Ovary (tissue), 9 donors: Measurements from ENCODE around the gene NUDT11. TPM values are rescaled to one million over a fixed set of nuclear protein-coding genes. Genes with fewer than 3 reads are reported as not detected.

Experiments used
- DNase-seq, 5 donors: peaks; one replicate each; pipeline ENCODE4 v3.0.0-alpha.2; 2019 to 2020
- H3K27ac ChIP-seq, 2 donors: fragments of 200-600 bp; one replicate each; pipeline versions ENCODE4 v1.5.1 to v1.8.0; 2019 to 2022
- H3K27me3 ChIP-seq: fragments of 200-600 bp; one replicate; pipeline ENCODE4 v1.8.0; 2022
- H3K36me3 ChIP-seq: fragments of 200-600 bp; sonication (generic); one replicate; pipeline ENCODE4 v1.5.1; 2019
- H3K4me1 ChIP-seq: one replicate; pipeline ENCODE4 v1.8.1; 2013; ENCODE audit warnings: mild to moderate bottlenecking, moderate library complexity; ENCODE audit not compliant: insufficient read depth
- H3K4me3 ChIP-seq: fragments of 200-600 bp; sonication (generic); one replicate; pipeline ENCODE4 v1.5.1; 2017
- H3K9me3 ChIP-seq, 2 donors: fragments of 200-600 bp in 1 of 2; sonication (generic) in 1 of 2; one replicate each; pipeline versions ENCODE4 v1.5.1 to v1.8.1; 2013 to 2019; ENCODE audit warnings: mild to moderate bottlenecking in 1 of 2, moderate library complexity in 1 of 2
- CTCF ChIP-seq, 3 donors: fragments of 450-650 bp in 2 of 3; fragments of 200-600 bp in 1 of 3; IDR thresholded peaks; one replicate each; pipeline versions ENCODE4 v1.5.1 to v1.8.0; 2016 to 2022; ENCODE audit warnings: antibody characterized with exemption in 3 of 3, mild to moderate bottlenecking in 1 of 3
- EP300 ChIP-seq: sonication (generic); formaldehyde crosslinking; IDR thresholded peaks from one replicate; pipeline ENCODE4 v1.6.1; 2017; ENCODE audit warnings: antibody characterized with exemption
- POLR2A ChIP-seq: fragments of 450-650 bp; IDR thresholded peaks from one replicate; pipeline ENCODE4 v1.6.1; 2017; ENCODE audit warnings: antibody characterized with exemption, mild to moderate bottlenecking, moderate library complexity
- WGBS, 3 donors: extraction: QIAGEN DNeasy Blood & Tissue Kit in 1 of 3; methylation state at CpG; one replicate each; pipeline versions ENCODE4 v1.1.5 to v1.1.7; 2013 to 2017; 5-methylcytosine and 5-hydroxymethylcytosine counted together
- intact Hi-C, 4 donors: fragments of 100-400 bp; cut with DNase I; formaldehyde crosslinking; loops; one replicate each; pipeline versions ENCODE4 v1.11.0 to v1.15.1; 2022 to 2023
- polyA plus RNA-seq, 2 donors: library from polyadenylated mRNA; stranded (reverse); fragments of 200-250 nt in 1 of 2; fragments of 350-450 nt in 1 of 2; fragmentation: Illumina TruSeq in 1 of 2; extraction: RNeasy Lipid Tissue Mini Kit (QIAGEN cat#74804) in 1 of 2; gene quantifications; one replicate each; pipeline ENCODE4 v1.2.3, GENCODE V29; 2013 to 2014
- total RNA-seq, 7 donors: library from RNA; depleted of rRNA in 2 of 7; stranded (reverse); fragments of >200 nt in 2 of 7; fragmentation: NEBNext Ultra II Directional in 3 of 7; extraction: Animal tissue kit (Norgen Biotek cat#: 25700) in 3 of 7; gene quantifications; one replicate each; pipeline versions ENCODE4 v1.1.0 to v1.2.4, GENCODE V29; 2016 to 2023
- donor health status: DM: no; HTN: no; CAD: no; lungs with moderate emphysema.
- donor health status: DM: no; HTN: no; CAD: no.
- donor health status: Bipolar disorder and iron deficiency.
- donor health status: DM: yes; HTN: yes; CAD: no.
- donor health status: DM: no; HTN: no; CAD: no.
- donor health status: DM: yes; HTN: yes; CAD: no.

NUDT11 gene
- total and polyA plus RNA-seq, 9 donors = 3.6 to 11.9 (median 9.0) TPM

DNA sequence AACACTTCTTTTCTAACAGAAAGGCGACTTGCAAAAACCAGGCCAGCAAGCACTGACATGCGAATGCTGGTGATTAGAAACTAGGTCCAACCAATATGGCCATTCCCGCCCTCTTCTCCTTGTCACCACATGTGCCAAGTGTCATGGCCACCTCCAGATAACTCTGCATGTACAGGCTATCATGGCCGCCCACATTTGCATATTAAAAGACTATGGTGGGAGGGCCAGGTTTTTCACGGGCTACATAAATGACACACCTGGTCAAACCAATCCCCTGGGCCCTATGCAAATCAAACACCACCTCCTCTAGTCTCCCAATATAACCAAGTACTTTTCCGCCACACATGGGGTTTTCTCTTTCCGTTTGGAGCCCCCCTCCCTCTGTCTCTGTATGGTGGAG lies 40.1 kb downstream of the NUDT11 start:
- intact Hi-C loops = loop anchor here in 2 of 4 donors (10.0 kb wide), 2 partner anchors 301 to 311 kb away; no protein-coding TSS in a partner anchor
- H3K27ac ChIP-seq = no peak overlapping the region
- no peaks in the 10 kb centered on the region for H3K4me1 ChIP-seq
- 69 to 79% (median 79%) methylated on average over 7 of the region's 7 CpGs for WGBS, 3 donors
- no peak for TF ChIP-seq EP300
- no peak for TF ChIP-seq CTCF (IDR thresholded peaks at IDR 0.05)
- TF ChIP-seq POLR2A = no peak
- no peaks in the 10 kb centered on the region for H3K9me3 ChIP-seq
- H3K36me3 ChIP-seq = no peaks in the 10 kb centered on the region
- no peak for DNase-seq
- H3K27me3 ChIP-seq = no peaks in the 10 kb centered on the region
- no peak overlapping the region for H3K4me3 ChIP-seq

DNA sequence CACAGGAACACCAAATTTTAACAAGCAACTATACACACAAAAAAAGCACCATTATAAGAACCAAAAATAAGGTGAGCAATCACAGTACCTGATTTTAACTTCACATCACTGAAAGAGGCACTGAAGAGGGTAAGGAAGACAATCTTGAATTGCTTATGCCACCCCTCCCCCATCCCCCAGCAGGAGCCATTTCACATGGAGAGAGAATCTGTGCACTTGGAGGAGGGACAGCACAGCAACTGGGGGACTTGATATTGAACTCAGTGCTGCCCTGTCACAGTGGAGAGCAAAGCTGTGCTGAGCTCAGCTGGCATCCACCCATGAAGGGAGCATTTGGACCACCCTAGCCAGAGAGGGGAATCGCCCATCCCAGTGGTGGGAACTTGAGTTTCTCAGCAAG lies 56.0 kb downstream of the NUDT11 start:
- no peak for DNase-seq
- intact Hi-C loops = no loop called here
- H3K36me3 ChIP-seq = no peaks in the 10 kb centered on the region
- no peaks in the 10 kb centered on the region for H3K27me3 ChIP-seq
- H3K4me3 ChIP-seq = no peak overlapping the region
- H3K9me3 ChIP-seq = no peaks in the 10 kb centered on the region
- H3K4me1 ChIP-seq = no peaks in the 10 kb centered on the region
- TF ChIP-seq CTCF (IDR thresholded peaks at IDR 0.05) (no peak), EP300 (no peak), POLR2A (no peak)
- H3K27ac ChIP-seq = no peak overlapping the region
- 32 to 62% (median 51%) methylated on average over 1 of the region's 1 CpG for WGBS, 3 donors

Other genes starting within 250 kb of the NUDT11 start
- gene NUDT10, start 163.8 kb downstream of the NUDT11 start, total RNA-seq = 10 to 100 TPM; 11.8 to 48.0 (median 19.9) TPM
- gene NUDT10, start 163.8 kb downstream of the NUDT11 start, polyA plus RNA-seq = 10 to 100 TPM; 13.9 to 17.1 TPM
- gene CENPVL3, start 122.3 kb upstream of the NUDT11 start, total RNA-seq = not detected
- under 1 TPM in 1 of 2 donors, not detected in 1; 0.20 TPM for gene CENPVL3, start 122.3 kb upstream of the NUDT11 start, polyA plus RNA-seq
- not detected for gene CENPVL2, start 186.2 kb upstream of the NUDT11 start, total RNA-seq
- not detected for gene CENPVL2, start 186.2 kb upstream of the NUDT11 start, polyA plus RNA-seq
- gene CENPVL1, start 213.9 kb upstream of the NUDT11 start, total RNA-seq = not detected
- not detected for gene CENPVL1, start 213.9 kb upstream of the NUDT11 start, polyA plus RNA-seq
- gene GSPT2, start 246.8 kb upstream of the NUDT11 start, total RNA-seq = 10 to 100 TPM in 5 of 7 donors, 1 to 10 TPM in 2; 4.5 to 17.5 (median 12.8) TPM
- 10 to 100 TPM in 1 of 2 donors, 1 to 10 TPM in 1; 5.8 to 17.5 TPM for gene GSPT2, start 246.8 kb upstream of the NUDT11 start, polyA plus RNA-seq